ENCODE measurements around the gene NAAA. TPM values are rescaled to one million over a fixed set of nuclear protein-coding genes. Genes with fewer than 3 reads are reported as not detected.
"Not testable (repeated sequence)": the region's sequence is repeated elsewhere in the genome, so short reads cannot be mapped to it uniquely, and the experiment has no call there.

Gene NAAA
- total RNA-seq, 1 experiment from 2014 or later, result 2.7 TPM

DNA sequence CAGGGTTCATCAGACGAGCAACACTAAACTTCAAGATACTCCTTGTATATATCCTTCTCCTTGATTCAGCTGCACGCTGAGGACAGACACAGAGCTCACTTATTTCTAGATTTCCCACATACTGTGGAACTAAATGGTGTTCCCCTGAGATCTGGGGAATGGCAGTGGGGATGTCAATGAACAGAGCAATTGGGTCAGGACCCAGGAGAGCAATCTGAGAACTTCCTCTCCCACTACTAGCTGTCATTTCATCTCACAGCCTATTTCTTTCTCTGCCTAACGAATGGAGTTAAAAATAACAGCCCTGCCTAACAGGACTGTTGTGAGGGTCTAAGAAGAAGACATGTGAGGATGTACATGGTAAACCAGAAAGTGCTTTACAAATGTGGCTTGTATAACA, 10.7 kb downstream of the NAAA start:
- Histone ChIP-seq H3K9me3 (ENCODE audit: control insufficient read depth, low read depth, low read length) (no peaks in the 10 kb centered on the region), H3K79me1 (ENCODE audit: insufficient read depth, low read depth, low read length, poor library complexity, severe bottlenecking) (no peaks in the 10 kb centered on the region), H4K20me1 (ENCODE audit: control insufficient read depth, insufficient read depth, insufficient read length) (no peaks in the 10 kb centered on the region), H4K5ac (ENCODE audit: insufficient read length, low read depth, low read length) (no peak overlapping the region), H3K56ac (ENCODE audit: insufficient read length, low read depth, low read length) (no peak overlapping the region), H2BK15ac (ENCODE audit: low read depth, low read length) (no peak overlapping the region), H3K4me2 (ENCODE audit: insufficient read depth, insufficient read length, low read length) (no peak overlapping the region), H3T11ph (ENCODE audit: low read length) (no peak overlapping the region), H3K4ac (ENCODE audit: low read depth, low read length) (no peak overlapping the region), H2AFZ (ENCODE audit: low read length) (no peak overlapping the region), H2BK5ac (ENCODE audit: insufficient read length, low read length) (no peak overlapping the region), H2AK5ac (ENCODE audit: insufficient read length, low read length) (no peak overlapping the region), H3K4me1 (ENCODE audit: insufficient read depth, low read length) (no peaks in the 10 kb centered on the region), H4K8ac (replicated peaks; ENCODE audit: insufficient read length, low read depth, low read length) (no peak overlapping the region), H3K9ac (ENCODE audit: extremely low read depth, insufficient read length, low read length) (no peak overlapping the region), H4K91ac (ENCODE audit: insufficient read length, low read depth, low read length) (no peak overlapping the region), H3K18ac (ENCODE audit: insufficient read length, low read depth, low read length) (no peak overlapping the region), H3K27ac (ENCODE audit: insufficient read length, low read depth, low read length) (no peak overlapping the region), H3K23ac (ENCODE audit: insufficient read length, low read depth, low read length) (no peak overlapping the region), H3K14ac (ENCODE audit: insufficient read depth, low read length) (no peak overlapping the region), H3K27me3 (ENCODE audit: insufficient read depth, low read length) (no peaks in the 10 kb centered on the region), H2BK12ac (ENCODE audit: insufficient read length, low read depth, low read length) (no peak overlapping the region), H3K79me2 (ENCODE audit: insufficient read depth, low read length) (no peaks in the 10 kb centered on the region), H3K23me2 (ENCODE audit: insufficient read length, low read depth, low read length, poor library complexity, severe bottlenecking) (no peaks in the 10 kb centered on the region), H2BK20ac (ENCODE audit: low read depth, low read length, poor library complexity, severe bottlenecking) (no peak overlapping the region), H2BK120ac (ENCODE audit: low read depth, low read length, poor library complexity, severe bottlenecking) (no peak overlapping the region)
- TF ChIP-seq, protein P1, sequence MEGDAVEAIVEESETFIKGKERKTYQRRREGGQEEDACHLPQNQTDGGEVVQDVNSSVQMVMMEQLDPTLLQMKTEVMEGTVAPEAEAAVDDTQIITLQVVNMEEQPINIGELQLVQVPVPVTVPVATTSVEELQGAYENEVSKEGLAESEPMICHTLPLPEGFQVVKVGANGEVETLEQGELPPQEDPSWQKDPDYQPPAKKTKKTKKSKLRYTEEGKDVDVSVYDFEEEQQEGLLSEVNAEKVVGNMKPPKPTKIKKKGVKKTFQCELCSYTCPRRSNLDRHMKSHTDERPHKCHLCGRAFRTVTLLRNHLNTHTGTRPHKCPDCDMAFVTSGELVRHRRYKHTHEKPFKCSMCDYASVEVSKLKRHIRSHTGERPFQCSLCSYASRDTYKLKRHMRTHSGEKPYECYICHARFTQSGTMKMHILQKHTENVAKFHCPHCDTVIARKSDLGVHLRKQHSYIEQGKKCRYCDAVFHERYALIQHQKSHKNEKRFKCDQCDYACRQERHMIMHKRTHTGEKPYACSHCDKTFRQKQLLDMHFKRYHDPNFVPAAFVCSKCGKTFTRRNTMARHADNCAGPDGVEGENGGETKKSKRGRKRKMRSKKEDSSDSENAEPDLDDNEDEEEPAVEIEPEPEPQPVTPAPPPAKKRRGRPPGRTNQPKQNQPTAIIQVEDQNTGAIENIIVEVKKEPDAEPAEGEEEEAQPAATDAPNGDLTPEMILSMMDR (conservative IDR thresholded peaks at IDR 0.05), result no peak
- no peak for DNase-seq
- no peaks in the 10 kb centered on the region for H3K4me1 Mint-ChIP-seq
- H3K36me3 Mint-ChIP-seq (ENCODE audit: insufficient read depth in 1 of 3, low read depth in 3 of 3), result no peaks in the 10 kb centered on the region; a peak in 1 of 7 replicates
- whole genome bisulfite sequencing (ENCODE audit: extremely low coverage, insufficient read length, low lambda C conversion rate), result no CpG with 5 or more reads among the region's 3 CpGs
- H3K27me3 Mint-ChIP-seq (ENCODE audit: low read depth), result no peaks in the 10 kb centered on the region
- no peak overlapping the region for H3K4me3 Mint-ChIP-seq
- H3K27ac Mint-ChIP-seq, result 0 out of 7 replicates have a peak overlapping the region, but pooled peaks of 1 of the 3 experiments have one; percentile 13
- H3K9me3 Mint-ChIP-seq, result no peaks in the 10 kb centered on the region

DNA sequence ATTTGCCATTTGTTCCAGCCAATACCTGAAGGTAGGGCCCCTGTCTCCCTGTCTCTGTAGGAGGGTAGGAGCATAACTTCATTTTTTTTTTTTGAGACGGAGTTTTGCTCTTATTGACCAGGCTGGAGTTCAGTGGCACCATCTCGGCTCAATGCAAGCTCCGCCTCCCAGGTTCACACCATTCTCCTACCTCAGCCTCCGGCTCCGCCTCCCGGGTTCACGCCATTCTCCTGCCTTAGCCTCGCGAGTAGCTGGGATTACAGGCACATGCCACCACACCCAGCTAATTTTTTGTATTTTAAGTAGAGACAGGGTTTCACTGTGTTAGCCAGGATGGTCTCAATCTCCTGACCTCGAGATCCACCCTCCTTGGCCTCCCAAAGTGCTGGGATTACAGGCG, 15.9 kb downstream of the NAAA start:
- not testable (repeated sequence) for H2BK15ac ChIP-seq (ENCODE audit: low read depth, low read length); H3K27ac ChIP-seq (ENCODE audit: insufficient read length, low read depth, low read length); H3K4me2 ChIP-seq (ENCODE audit: insufficient read depth, insufficient read length, low read length); H3K23me2 ChIP-seq (ENCODE audit: insufficient read length, low read depth, low read length, poor library complexity, severe bottlenecking); H3K18ac ChIP-seq (ENCODE audit: insufficient read length, low read depth, low read length); H3K79me2 ChIP-seq (ENCODE audit: insufficient read depth, low read length); H2BK20ac ChIP-seq (ENCODE audit: low read depth, low read length, poor library complexity, severe bottlenecking); H3K56ac ChIP-seq (ENCODE audit: insufficient read length, low read depth, low read length); H4K5ac ChIP-seq (ENCODE audit: insufficient read length, low read depth, low read length); H2BK120ac ChIP-seq (ENCODE audit: low read depth, low read length, poor library complexity, severe bottlenecking); H3K14ac ChIP-seq (ENCODE audit: insufficient read depth, low read length); H3K27me3 ChIP-seq (ENCODE audit: insufficient read depth, low read length); H2BK5ac ChIP-seq (ENCODE audit: insufficient read length, low read length); H3K27me3 Mint-ChIP-seq (ENCODE audit: low read depth); H3K23ac ChIP-seq (ENCODE audit: insufficient read length, low read depth, low read length); H3K79me1 ChIP-seq (ENCODE audit: insufficient read depth, low read depth, low read length, poor library complexity, severe bottlenecking); H3K9ac ChIP-seq (ENCODE audit: extremely low read depth, insufficient read length, low read length); H3T11ph ChIP-seq (ENCODE audit: low read length); H3K4me1 ChIP-seq (ENCODE audit: insufficient read depth, low read length); H2AFZ ChIP-seq (ENCODE audit: low read length); H2BK12ac ChIP-seq (ENCODE audit: insufficient read length, low read depth, low read length); H2AK5ac ChIP-seq (ENCODE audit: insufficient read length, low read length); H4K8ac ChIP-seq (replicated peaks; ENCODE audit: insufficient read length, low read depth, low read length); H3K4me3 Mint-ChIP-seq; H3K9me3 ChIP-seq (ENCODE audit: control insufficient read depth, low read depth, low read length); H4K91ac ChIP-seq (ENCODE audit: insufficient read length, low read depth, low read length); DNase-seq; H4K20me1 ChIP-seq (ENCODE audit: control insufficient read depth, insufficient read depth, insufficient read length); H3K4ac ChIP-seq (ENCODE audit: low read depth, low read length); H3K9me3 Mint-ChIP-seq
- Mint-ChIP-seq H3K27ac (peak overlapping the region in 1 of 3 experiments; percentile 63; a peak in 2 of 7 replicates), H3K4me1 (peaks cover 22 to 23% of the 10 kb centered on the region in 2 experiments), H3K36me3 (ENCODE audit: insufficient read depth in 1 of 3, low read depth in 3 of 3) (peaks cover 0 to 13% (median 0%) of the 10 kb centered on the region in 3 experiments; a peak in 4 of 7 replicates)
- WGBS (ENCODE audit: extremely low coverage, insufficient read length, low lambda C conversion rate), result no CpG with 5 or more reads among the region's 11 CpGs
